Keratinocyte (primary cell): ENCODE results near the gene RER1.

Experiments used
- CTCF ChIP-seq, 3 experiments: IDR thresholded peaks in 1 of 3; conservative IDR thresholded peaks in 1 of 3; optimal IDR thresholded peaks in 1 of 3; 2 replicates in 2 of 3; 3 replicates in 1 of 3; pipeline versions ENCODE3 to v1.5.1; 2011; ENCODE audit warnings: low read length in 3 of 3, mild to moderate bottlenecking in 3 of 3, moderate library complexity in 2 of 3, control low read depth in 1 of 3, inconsistent platforms in 1 of 3; ENCODE audit not compliant: insufficient read depth in 2 of 3; ENCODE audit errors: extremely low read depth in 1 of 3
- EZH2 ChIP-seq: IDR thresholded peaks from one replicate; pipeline ENCODE4 v1.6.1; 2012; ENCODE audit warnings: inconsistent platforms, mild to moderate bottlenecking, low read length, moderate library complexity

- no peak for TF ChIP-seq CTCF (optimal IDR thresholded peaks at IDR 0.05 in 1 of 3, IDR thresholded peaks at IDR 0.05 in 1 of 3, conservative IDR thresholded peaks at IDR 0.05 in 1 of 3; ENCODE audit: extremely low read depth in 1 of 3, insufficient read depth in 2 of 3, low read length in 3 of 3)
- no peak for TF ChIP-seq EZH2
These were observed 34.3 kb downstream of the RER1 start for GRCh38 chr1:2425892-2426291.
